Ovary (tissue), 3 donors: Measurements from ENCODE around the gene PABPC1L.

Experiments
- CTCF ChIP-seq, 3 donors: fragments of 450-650 bp in 2 of 3; fragments of 200-600 bp in 1 of 3; IDR thresholded peaks; one replicate each; pipeline versions ENCODE4 v1.5.1 to v1.8.0; 2016 to 2022; ENCODE audit warnings: antibody characterized with exemption in 3 of 3, mild to moderate bottlenecking in 1 of 3
- POLR2A ChIP-seq: fragments of 450-650 bp; IDR thresholded peaks from one replicate; pipeline ENCODE4 v1.6.1; 2017; ENCODE audit warnings: antibody characterized with exemption, mild to moderate bottlenecking, moderate library complexity
- donor health status: DM: no; HTN: no; CAD: no.

DNA sequence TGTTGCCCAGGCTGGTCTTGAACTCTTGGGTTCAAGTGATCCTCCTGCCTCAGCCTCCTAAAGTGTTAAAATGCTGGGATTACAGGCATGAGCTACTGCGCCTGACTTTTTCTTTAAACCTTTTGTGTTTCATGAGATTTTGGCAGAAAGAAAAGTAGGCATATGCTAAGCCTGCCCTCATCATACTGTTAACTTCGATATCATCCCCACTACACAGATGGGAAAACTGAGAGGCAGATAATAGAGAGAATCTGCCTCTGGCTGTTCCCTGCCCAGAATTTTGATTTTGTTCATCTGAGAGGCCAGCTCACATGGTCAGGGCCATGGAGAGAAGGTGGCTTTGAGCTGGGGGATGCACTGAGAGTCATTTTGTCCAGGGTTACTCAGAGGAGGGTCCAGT, 7.5 kb downstream of the PABPC1L start:
- no peak for TF ChIP-seq CTCF (IDR thresholded peaks at IDR 0.05)
- TF ChIP-seq POLR2A: no peak
